GM20431 (cell line): Measurements from ENCODE around the gene LHPP.

Experiments used
- in situ Hi-C: fragments of 300-500 bp; cut with MseI, MboI; formaldehyde crosslinking; loops from one replicate; pipeline ENCODE4 v1.15.0; 2020; ENCODE audit warnings: low sequenced_read_pairs; ENCODE audit not compliant: unreplicated experiment

The LHPP gene

GRCh38 chr10:124494046-124494807, 32.6 kb downstream of the LHPP start:
- in situ Hi-C loops: no loop called here

GRCh38 chr10:124495162-124495561, 33.5 kb downstream of the LHPP start:
- in situ Hi-C loops: no loop called here

GRCh38 chr10:124495725-124496124, 34.1 kb downstream of the LHPP start:
- in situ Hi-C loops: no loop called here

GRCh38 chr10:124496150-124496549, 34.5 kb downstream of the LHPP start:
- in situ Hi-C loops: no loop called here

- in situ Hi-C loops: no loop called here
These were observed 35.0 kb downstream of the LHPP start for GRCh38 chr10:124496620-124497019.

GRCh38 chr10:124497196-124497881, 35.7 kb downstream of the LHPP start:
- in situ Hi-C loops: no loop called here

- in situ Hi-C loops: no loop called here
These were observed 36.4 kb downstream of the LHPP start for GRCh38 chr10:124498056-124498455.

- in situ Hi-C loops: no loop called here
These were observed 39.1 kb downstream of the LHPP start for GRCh38 chr10:124500757-124501156.

- in situ Hi-C loops: no loop called here
These were observed 43.1 kb downstream of the LHPP start for GRCh38 chr10:124504711-124505110.

GRCh38 chr10:124505279-124505678, 43.7 kb downstream of the LHPP start:
- in situ Hi-C loops: no loop called here

- in situ Hi-C loops: no loop called here
These were observed 46.5 kb downstream of the LHPP start for GRCh38 chr10:124508070-124508667.

- in situ Hi-C loops: no loop called here
These were observed 47.4 kb downstream of the LHPP start for GRCh38 chr10:124508907-124509454.

GRCh38 chr10:124509880-124510632, 48.4 kb downstream of the LHPP start:
- in situ Hi-C loops: no loop called here

GRCh38 chr10:124510759-124511158, 49.1 kb downstream of the LHPP start:
- in situ Hi-C loops: no loop called here

GRCh38 chr10:124511205-124512039, 49.8 kb downstream of the LHPP start:
- in situ Hi-C loops: no loop called here

- in situ Hi-C loops: no loop called here
These were observed 50.4 kb downstream of the LHPP start for GRCh38 chr10:124512040-124512428.

GRCh38 chr10:124512600-124512999, 51.0 kb downstream of the LHPP start:
- in situ Hi-C loops: no loop called here

GRCh38 chr10:124515244-124515970, 53.8 kb downstream of the LHPP start:
- in situ Hi-C loops: no loop called here

GRCh38 chr10:124516181-124516580, 54.6 kb downstream of the LHPP start:
- in situ Hi-C loops: no loop called here
